HG03064 (cell line): ENCODE measurements around the gene RABGGTA.
A peak's percentile ranks its signal among the peaks of the same experiment; 100 is the strongest.

Experiments used
- ATAC-seq: cut with Tn5 transposase; IDR thresholded peaks from one replicate; pipeline ENCODE4 v1.9.1; 2021; ENCODE audit warnings: low read depth; ENCODE audit not compliant: unreplicated experiment

The RABGGTA gene

DNA sequence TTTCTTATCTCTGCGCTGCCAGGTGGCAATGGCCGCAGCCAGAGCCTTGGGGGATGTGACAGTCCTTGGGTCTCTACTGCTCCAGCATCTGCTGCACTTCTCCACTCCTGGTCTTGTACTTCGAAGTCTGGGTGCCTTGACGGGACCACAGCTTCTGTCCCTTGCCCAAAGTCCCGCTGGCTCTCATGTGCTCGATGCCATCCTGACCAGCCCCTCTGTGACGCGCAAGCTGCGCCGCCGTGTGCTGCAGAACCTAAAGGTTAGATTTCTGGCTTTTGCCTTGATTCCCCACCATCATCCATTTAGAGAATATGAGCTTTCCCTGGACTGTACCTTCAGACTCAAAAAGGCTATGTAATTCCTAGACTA, 32.6 kb upstream of the RABGGTA start:
- no peak for ATAC-seq

DNA sequence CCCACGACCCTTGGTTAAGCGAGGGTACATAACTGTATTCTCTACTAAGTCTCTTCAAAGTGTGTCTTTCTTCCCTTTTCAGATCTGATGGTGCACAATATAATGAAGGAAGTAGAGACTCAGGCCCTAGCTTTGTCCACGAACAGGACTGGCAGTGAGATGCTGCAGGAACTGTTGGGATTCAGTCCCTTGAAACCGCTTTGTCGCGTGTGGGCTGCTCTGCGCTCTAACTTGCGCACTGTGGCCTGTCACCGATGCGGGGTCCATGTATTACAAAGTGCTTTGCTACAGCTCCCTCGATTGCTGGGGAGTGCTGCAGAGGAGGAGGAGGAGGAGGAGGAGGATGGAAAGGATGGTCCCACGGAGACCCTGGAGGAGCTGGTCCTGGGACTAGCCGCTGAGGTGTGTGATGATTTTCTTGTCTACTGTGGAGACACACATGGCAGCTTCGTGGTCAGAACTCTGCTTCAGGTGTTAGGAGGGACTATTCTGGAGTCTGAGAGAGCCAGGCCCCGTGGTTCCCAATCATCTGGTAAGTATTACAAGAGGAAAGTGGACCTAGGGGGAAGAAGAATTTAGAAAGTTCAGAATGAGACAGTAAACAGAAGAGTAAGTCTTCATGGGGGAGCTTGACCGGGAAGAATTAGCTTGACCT, 29.1 kb upstream of the RABGGTA start:
- ATAC-seq, result no peak

- ATAC-seq, result peak; percentile 74
Measured at GRCh38 chr14:24299255-24300191, 28.1 kb upstream of the RABGGTA start, which contains the start of the genes DHRS1 and NOP9. Gene DHRS1 (minus strand): TSS chr14:24299780. CDS start chr14:24299106, 674 bp downstream. Gene NOP9 (plus strand): TSS chr14:24299850. CDS start chr14:24299955, 105 bp downstream.

GRCh38 chr14:24298892-24299254, 27.5 kb upstream of the RABGGTA start:
- no peak for ATAC-seq

DNA sequence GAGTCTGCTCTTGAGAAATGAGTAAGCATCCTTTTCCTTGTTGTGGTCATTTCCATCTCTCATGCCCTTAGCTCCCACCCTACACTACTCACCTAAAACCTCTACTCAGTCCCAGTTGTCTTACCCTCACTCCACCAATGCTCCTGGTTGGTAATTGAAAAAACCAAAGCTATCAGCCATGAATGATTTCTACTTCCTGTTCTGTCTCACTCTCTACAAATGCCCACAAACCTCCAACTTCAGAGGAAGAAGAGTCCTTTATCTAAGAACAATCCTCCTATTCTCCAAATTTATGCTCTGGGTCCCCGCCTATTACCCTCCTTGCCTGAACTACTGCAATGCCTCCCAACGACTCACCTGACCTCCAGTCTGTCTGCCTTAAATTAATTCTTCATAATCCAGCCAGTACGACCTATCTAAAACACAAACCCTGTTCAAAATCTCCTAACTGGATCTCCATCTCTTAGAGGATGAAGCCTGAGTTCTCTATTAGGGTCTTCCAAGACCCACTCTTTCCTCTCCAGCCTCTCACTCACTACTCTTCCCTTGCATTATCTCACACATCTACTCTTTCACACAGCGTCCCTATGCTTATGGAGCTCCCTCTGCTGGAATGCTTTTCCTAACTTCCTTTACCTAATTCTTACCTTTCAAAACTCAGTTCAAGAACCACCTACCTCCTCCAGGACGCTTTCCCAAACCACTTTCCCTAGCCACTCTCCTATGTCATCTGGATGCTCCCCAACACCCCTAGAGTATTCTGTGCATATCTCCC, 26.0 kb upstream of the RABGGTA start:
- no peak for ATAC-seq

- ATAC-seq, result no peak
Measured at GRCh38 chr14:24296341-24297157, 25.2 kb upstream of the RABGGTA start.

GRCh38 chr14:24293525-24293924, 22.1 kb upstream of the RABGGTA start:
- ATAC-seq, result no peak

DNA sequence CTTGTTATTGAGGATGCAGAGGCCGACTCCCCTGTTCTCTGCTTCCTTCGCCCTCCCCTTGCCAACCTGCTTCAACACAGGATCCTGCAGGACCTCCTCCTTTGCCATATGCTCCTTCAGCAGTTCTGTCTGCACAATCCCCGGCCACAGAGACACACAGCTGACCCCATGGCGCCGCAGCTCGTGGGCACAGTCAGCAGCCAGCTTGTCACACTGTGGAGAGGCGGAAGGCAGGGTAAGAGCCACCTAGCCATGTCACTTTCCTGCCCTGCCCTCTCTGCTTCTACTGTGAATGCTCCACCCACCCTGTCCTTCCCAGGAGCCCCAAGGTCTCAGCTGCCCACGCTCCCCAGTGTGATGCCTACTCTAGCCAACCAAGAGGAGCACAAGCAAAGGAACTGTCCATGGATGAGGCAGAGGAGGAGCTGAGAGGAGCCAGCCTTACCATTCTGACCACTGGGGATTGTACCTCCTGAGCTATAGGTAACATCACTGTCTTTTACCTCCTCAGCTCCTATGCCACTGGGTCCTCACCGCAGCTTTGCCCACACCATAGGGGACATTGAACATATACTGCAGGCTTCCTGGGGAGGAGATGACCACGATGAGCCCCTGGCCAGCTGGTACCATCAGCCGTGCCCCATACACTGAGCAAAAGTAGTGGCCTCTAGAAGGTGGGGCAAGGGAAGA, 20.9 kb upstream of the RABGGTA start:
- ATAC-seq, result no peak

DNA sequence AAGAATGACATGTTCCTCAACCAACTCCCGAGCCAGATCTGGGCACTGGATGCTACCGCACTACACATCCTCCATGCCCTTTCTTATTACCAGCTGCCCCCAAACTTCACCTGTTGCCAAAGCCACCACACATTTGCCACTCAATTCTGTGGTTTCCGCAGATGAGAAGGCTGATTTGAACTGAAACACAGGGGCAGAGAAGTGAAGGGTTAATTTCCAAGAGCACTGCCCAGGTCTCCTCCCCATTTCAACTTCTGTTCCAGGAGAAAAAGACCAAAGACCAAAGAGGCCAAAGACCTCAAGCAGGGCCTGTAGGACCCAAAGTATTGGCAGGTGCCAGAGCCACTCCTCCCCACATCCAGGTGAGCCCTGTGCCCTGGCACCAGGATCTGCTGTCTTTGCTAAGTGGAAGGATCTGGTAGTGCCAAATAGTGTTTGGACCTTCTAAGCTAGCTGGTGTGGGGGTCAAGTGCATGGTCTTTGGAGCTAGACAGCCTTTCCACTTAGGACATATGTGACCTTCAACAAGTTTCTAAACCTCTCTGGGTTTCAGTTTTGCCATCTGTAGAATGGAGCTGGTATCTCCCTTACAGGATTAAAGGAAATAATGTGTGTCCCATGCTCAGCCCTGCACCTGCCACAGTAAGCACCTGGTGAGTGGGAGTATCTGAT, 20.2 kb upstream of the RABGGTA start:
- no peak for ATAC-seq

DNA sequence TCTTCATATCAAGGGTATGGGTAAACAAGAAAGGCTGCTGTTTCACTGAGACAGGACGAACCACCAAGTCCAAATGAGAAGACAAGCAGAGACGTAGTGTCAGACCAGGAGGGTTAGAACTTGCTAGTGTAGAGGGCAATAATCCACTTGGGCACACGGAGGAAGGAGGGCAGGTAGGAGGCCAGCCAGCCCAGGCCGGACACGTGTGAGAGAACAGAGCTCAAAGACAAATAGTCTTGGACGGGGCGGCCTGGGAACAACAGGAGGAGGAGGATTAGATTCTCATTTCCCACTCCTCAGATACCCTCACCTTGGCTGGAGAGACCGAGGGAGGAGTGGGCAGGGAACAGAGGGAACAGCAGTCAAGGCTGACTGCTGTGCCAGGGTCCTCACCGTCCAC, 19.3 kb upstream of the RABGGTA start:
- ATAC-seq, result no peak

DNA sequence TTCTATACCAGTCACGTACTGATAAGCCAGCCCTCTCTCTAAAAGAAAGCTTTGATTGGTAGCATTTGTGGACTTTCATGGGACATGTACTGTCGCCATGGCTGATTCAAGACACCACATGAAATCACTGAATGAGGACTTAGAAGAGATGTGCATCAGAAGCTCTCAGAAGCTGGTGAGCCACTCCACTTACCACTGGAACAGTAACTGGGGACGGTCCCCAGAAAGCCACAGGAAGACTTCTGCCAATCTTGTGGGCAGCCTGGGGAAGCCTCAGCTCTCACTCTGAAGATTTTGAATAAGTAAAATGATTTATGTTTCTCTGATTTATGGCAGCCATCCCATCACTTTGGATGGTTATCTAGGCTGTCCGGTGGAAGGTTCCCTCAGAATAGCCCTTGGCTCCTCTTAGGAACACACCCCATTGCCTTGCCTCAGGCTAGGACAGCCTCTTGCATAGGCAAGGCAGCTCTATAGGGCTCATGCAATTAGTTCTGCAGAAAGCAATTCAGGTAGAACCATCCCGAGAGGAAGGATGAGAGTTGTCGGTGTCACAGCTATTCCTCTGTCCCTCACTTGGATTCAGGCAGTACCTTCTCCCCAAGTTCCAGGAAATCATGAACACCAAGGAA, 18.4 kb upstream of the RABGGTA start:
- ATAC-seq, result no peak

- no peak for ATAC-seq
Measured at GRCh38 chr14:24286996-24287395, 15.6 kb upstream of the RABGGTA start.

DNA sequence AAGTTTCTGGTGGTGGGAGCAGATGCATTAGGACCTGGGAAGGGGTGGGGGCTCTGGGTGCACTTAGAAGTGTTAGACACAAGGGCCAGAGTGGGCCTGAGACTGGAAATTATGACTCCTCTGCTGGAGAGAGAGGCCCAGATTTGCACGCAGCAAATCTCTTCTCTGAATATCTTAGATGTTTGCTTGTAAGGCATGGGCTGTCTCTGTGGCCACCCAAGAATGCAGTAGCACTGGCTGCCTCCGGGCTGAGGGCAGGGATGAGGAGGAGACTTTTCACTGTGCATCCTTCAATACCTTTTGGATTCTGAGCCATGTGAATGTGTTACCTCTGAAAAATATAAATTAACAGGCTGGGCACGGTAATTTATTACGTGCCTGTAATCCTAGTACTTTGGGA, 14.0 kb upstream of the RABGGTA start:
- no peak for ATAC-seq

DNA sequence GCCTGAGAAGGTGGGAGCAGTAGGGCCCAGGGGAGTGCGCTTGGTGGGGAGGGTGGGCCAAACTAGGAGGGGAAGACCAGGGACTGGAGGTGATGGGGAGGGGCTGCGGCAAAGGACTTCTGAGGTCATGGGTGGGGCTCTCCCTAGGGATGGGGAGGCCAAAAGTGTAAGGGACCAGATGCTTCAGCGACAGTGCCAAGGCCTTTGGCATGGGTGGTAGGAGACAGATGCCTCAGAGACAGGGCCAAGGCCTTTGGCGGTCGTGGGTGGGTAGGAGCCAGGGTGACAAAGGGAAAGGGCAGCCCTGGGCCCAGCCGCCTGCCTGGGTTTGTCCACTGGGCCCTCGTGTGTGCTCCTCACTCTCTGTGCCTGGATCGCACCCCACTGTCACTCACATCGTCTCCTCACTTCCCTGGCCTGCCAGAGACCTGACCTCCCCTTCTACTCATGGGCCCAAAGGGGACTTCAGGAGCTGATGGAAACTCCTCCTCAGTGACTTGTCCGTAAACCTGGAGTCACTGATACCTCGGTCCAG, 13.2 kb upstream of the RABGGTA start:
- no peak for ATAC-seq

- no peak for ATAC-seq
Measured at GRCh38 chr14:24283796-24284460, 12.5 kb upstream of the RABGGTA start.

DNA sequence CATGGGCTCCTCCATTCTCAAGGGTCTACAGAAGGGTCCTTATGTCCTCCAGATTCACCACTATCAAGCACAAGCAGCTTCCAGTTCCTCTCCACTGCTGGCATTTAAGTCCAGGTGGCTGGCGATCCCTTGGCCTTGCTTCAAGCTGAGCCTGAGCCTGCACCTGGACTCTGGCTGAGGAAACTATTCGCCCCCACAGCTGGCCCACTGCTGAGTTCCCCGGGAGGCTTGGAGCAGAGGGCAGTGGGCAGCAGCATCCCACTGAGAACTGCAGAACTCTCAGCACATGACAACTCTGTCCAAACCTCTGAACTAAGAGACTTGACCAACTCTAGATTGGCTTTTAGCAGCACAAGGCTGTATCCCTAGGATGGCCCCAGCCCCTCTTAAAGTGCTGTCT, 11.3 kb upstream of the RABGGTA start:
- ATAC-seq, result no peak

DNA sequence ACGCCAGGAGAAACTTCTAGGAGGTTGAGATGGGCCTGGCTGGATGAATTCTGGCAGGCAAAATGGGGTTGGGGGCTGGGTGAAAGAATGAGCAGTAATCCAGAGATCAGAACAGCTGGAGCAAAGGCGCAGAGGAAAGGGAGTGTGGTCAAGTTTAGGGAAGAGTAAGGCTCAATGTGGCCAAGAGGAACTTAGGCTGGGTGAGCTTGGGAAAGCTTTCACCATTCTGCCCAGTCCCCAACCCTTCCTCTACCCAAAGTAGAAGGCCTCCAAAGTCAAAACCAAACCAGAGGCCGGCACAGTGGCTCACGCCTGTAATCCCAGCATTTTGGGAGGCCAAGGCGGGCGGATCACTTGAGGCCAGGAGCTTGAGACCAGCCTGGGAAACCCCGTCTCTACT, 10.2 kb upstream of the RABGGTA start:
- no peak for ATAC-seq
